NCI-H524 treated with DMSO at 0.1 percent for 48 hours (cell line): ENCODE measurements around the gene TRIO.

Experiments
- DNase-seq: peaks from one replicate; lab custom pipeline; 2025; lab: John Stamatoyannopoulos, UW

TRIO gene

DNA sequence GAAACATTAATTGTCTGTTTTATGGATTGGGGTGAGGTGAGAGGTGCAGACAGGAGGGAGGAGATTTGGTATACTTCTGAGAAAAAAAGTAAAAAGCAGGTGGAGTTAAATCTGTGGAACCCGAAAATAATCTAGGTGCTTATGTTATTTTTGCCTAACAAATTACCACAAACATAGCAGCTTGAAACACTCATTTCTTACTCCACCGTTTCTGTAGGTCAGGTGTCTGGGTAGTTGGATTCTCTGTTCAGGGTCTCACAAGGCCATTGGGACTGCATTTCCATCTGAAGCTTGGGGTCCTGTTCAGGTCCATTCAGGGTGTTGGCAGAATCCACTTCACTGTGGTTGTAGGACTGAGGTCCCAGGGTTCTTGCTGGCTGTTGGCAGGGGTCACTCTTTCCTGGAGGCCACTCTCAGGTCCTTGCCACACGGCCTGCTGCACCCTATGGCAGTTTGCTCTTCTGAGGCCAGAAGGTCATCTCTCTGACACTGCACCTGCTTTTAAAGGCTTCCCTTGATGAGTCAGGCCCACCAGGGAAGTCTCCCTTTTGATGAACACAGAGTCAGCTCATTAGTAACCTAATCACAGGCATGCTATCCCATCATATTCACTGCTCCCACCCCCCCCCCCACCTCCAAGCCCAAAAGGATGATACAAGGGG, 82.2 kb downstream of the TRIO start:
- no peak for DNase-seq

DNA sequence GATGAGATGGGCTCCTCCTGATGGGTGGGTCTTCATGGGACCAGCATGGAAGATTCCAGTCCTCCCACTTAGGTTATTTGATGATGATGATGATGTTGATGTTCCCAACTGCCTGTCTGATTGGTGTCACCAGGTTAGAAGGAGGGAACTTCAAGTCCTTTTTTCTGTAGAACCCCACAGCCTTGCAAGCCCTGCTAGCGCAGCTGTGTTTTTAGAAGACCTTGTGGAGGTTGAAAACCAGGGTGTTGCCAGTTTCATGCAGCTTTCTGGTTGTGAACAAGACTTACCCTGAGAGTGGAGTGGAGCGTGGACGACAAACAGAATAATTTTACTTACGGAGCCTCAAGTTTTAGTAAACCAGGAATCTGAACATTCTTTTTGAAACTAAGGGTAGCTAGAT, 83.0 kb downstream of the TRIO start:
- no peak for DNase-seq

DNA sequence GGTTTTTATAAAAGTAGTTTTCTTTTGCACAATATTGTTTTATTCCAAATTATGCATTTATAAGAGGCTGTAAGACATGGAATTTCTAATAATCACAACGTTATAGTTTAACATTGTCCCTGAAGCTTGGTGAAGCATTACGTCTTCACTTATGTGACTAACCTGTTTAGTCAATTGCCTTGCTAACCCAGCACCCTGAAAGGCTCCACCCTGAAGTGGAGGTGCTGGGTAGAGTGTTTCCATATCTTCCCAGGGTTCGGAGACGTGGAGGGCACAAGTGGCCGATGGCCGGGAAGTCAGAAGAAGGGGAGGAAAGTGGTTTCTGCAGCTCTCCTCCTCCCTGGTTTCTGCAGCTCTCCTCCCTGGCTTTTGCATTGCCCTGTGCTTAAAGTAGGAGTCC, 83.4 kb downstream of the TRIO start:
- DNase-seq, result no peak

DNA sequence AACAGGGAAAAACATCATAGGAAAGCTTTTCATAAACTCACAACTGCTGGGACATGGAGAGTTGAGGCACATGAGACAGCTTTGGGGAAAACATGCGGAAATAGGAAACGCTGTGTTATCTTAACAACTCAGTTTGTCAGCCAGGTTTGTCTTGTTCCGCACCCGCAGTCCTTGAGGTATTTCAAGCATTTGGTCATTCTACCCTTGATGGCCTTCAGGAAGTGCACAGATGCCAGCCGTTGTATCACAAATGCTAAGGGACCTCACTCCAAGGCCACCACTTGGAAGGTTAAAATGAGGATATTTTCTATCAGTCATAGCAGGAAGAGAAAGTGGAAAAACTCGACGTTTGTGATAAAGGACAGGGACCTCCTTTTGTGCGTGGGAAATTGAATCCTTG, 83.8 kb downstream of the TRIO start:
- DNase-seq, result no peak

DNA sequence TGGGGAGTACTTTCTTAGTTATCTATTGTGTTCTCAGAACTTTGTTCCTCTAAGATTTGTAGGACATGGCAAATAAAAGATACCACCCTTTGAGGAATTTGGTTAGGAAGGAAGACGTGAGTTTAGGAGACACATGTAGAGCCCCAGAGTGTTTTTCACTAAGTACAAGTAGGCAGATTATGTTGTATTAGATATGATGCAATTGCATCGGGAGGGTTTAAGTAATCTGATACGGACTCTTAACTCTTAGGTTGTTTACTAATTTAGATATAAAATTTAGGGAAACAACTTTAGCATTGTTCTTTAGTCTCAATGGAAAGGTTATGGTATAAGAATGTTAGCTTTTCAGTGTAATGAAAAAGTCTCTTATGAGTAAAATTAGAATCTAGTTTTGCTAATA, 84.4 kb downstream of the TRIO start:
- no peak for DNase-seq

DNA sequence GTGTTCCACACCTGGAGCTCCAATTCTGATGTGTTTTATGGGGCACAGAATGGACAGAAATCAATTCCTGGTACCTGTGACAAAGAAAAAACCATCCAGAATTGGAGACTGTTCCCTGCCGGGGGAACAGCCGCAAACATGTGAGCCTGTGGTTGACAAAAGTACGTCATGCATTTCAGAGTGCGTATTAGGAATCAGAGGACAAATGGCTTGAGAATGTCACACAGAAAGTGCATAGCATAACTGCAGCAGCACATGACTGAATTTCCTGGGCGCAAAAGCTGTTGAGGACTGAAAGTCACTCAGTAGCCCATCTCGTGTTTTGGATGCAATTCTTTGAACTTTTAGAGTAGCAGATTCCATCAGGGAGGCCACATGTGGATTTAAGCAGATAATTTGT, 85.1 kb downstream of the TRIO start:
- no peak for DNase-seq

DNA sequence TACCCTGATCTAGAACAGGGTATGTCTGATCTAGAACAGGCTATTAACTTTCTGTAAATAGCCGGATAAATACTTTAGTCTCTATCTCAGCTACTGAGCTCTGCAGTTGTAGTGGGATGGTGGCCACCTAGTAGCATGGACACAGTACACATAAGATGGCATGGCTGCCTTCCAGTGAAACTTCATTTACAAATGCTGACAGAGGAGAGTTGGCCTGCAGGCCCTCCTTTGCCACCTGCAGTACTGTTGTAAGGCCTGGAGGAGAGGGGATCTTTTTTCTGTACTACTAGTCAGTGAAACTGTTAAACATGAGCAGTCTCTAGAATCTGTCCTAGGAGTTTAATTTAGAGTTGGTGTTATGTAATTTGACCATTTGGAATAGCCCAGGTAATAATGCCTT, 86.0 kb downstream of the TRIO start:
- DNase-seq, result no peak

DNA sequence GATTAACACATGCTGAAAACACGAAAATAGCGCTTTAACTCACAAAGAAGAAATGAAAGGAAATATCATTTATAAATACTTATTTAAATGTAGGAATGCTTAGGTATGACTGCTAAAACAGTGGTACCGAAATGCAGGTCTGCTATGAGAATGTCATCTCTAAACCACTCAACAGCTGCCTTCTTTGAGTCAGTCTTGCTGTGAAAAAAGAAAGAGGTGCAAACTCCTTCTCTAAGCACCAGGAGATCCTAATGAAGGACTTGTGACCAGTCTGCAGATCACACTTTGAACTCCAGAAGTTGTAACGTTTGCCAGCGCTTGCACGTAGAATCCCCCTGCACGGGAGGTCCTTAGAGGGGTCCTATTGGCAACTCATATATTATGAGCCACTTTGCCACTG, 86.6 kb downstream of the TRIO start:
- no peak for DNase-seq

DNA sequence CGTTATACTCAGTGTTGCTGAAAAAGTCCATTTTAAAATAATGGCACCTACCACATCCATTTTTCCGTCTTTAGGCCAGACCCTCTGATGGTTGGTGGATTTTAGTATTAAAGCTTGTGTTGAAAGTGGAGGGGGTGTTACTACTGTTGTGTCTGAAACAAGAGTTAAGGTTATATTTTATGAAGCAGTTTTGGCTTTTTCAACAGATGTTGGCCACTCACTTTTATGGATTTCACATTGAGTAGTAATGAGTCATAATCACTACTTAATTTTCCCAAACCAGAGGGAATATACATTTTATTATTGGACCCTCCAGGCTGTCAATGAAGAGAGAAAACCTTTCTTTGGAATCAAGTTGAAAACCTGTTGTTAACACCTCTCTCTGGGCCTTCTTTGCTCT, 88.0 kb downstream of the TRIO start:
- DNase-seq, result no peak

DNA sequence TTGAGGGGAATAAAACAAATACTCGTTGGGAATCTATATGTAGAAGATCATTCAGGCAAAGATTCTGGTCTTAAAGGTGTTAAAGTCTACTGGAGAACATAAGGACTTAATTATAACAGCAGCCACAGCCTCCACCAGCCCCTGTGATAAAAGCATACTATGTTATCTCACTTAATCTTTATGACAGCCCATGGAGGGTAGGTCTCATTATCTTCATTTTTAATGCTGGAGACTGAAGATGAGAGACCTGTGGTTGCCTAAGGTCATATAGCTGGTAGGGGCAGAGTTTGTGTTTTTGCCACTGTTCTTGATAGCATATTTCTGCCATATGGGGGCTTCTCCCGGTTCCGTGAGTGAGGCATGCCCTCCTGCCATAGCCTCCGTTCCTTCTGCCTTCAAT, 88.7 kb downstream of the TRIO start:
- no peak for DNase-seq

DNA sequence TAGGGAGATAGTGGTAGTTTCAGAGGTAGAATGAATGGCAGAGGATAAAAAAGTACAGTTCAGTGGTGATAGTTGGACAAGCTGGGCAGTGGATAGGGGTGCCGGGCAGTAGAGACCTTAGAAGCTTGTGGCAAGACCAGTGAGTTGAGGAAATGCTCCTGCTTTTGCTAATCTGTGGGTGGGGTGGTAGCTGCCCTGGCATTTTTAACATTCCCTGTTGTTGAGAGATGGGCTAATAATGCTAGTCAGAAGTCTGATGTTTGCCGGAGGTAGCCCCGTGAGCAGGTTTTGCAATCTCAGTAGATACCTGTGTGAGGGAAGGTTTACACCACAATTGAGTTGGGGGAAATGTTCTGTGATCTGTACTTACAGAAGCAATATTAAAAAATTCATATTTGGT, 91.1 kb downstream of the TRIO start:
- no peak for DNase-seq

DNA sequence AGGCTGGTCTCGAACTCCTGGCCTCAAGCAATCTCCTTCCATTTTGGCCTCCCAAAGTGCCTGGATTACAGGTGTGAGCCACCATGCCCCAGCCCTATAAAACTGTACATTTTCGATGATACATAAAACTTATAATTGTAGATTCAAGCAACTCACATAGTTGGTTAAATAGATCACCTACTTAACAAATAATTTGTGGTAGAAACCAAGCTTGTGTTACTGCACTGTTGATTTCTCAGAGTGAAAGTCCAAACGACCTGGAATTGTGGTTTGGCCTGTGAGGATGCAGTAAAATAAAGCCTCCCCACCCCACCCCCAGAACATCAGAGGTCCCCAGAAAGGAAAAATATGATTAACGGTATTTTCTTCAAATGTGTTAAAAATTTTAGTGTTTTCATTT, 92.7 kb downstream of the TRIO start:
- no peak for DNase-seq

DNA sequence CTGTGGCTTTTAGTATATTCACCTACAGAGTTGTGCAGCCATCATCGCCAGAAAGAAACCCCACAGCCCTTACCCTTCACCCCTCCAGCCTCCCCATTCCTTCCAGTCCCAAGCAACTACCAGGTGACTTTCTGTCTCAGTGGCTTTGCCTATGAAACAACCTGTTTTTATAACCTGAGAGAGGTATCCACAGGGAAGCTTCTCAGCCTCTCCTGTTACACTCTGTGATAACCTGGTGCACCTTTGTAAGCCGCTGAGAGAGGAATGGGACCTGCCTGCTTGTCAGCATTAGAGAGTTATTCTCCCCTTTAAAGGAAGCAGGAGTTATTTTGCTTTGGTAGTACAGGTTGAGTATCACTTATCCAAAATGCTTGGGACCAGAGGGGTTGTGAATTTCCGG, 93.6 kb downstream of the TRIO start:
- no peak for DNase-seq

DNA sequence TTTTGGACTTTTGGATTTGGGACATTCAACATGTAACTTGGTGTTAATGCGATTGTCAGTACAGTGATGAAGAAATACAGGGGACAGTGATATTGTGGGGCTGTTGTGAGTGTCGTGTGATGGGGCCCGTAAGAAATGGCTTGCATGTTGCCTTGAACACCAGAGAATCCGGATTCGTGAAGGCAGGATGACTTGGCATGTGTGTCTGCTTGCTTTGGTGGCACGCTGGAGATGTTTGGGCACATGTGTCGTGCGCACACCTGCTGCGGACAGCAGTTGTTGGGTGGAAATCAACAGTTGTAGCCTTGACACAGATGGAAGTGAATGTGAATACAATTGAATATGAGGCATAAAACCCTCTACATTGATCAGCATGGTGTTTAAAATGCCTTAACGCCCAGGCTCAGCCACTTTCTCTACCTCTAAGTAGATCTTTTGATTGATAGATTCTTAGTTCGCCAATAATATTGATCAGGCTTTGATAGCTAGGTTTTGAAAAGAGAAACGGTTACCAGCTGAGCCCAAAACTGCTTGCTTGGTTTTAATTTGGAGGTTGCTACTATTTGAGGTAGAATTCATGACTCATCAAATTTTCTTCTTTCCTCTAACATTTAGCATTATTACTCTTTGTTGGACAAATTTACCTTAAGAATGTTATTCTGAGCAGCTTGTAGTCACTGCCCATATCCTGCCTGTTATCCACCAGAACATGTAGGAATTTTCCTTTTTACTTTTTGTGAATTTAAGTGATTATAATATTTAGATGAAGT, 94.4 kb downstream of the TRIO start:
- DNase-seq, result no peak

DNA sequence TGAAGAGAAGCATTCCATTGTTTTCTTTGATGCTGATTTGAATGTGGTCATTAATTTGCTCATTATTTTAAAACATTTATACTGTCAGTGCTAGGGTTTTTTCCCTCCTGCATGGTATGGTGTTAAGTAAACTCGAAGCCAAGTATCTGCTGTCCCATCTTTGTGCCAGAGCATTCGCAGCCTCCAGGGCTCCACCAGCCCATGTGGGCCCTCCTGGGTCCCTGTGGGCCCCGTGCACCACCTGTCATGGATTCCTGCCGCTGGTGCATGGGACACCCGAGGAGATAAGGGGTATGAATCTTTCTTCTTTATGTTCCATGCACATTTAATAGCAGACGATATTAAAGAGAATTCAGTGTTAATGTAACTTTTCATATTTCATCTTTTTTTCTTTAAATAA, 95.1 kb downstream of the TRIO start:
- DNase-seq, result no peak

DNA sequence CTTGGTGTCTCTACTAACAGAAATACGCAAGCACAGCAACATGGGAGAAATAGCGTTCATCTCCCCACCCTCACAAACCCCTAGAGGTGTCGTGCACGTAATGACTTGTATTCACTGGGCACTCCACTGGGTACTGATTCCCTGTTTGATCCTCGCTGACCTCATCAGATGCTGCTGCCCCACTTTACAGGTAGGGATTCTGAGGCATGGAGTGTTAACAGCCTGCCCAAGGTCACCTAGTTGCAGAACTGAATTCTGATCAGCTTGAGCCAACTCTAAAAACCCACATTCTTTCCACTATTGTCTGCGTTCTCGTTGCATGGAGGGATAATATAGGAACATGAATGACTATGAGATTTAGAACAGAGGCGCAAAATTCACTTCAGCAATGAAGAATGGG, 96.3 kb downstream of the TRIO start:
- DNase-seq, result no peak

DNA sequence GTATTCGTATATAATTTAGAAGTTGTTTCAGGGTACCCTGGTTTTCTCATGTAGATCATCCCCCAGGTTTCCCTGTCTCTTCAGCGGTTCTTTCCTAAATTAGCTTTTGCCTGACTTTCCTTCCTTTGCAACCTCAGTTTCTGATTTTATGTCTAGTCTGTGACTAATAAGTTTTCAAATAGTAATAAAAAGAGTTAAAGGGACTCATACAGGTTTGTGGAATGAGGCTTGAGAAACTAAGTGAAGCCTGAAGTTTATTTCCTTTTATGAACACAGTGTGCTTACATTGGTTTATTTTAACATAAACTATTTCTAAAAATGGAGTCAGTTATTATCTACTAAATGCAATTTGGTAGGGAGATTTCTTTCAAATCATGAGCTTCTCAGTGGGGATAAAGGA, 96.8 kb downstream of the TRIO start:
- no peak for DNase-seq

DNA sequence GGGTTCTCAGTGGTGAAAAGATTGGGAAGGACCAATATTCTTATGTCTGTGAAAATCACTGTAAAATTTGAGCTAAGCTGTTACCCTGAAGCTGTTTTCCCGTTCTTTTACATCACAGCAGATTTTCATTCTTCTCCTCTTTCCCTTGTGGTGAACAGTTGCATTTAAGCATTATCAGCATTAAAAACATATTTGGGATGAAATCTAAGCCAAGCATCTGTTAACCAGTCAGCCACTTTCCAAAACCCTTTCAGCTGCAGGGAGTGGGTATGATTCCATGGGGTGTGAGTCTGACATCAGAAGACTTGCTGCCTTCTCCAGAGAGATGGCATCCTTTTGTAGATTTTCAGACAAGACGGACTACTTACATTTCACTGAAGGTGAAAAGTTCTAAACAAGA, 97.2 kb downstream of the TRIO start:
- peak; percentile 83 for DNase-seq

DNA sequence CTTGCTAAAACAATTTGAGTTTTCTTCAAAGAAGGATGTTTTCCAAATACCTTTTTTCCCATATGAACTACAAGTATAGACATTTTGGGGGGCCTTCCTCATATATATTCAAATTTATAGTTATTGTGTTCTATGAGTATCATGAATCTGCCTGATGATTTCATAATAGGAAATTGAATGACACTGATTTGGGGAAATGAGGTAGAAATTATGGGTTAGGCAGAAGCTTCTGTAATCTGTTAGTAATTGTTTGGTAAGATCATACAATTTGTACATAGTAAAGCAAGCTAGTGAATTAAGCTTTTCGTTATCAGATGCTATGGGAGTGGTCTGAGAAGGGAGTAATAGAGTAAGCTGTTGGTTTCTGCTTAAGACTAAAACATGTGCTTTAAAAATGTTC, 98.0 kb downstream of the TRIO start:
- no peak for DNase-seq

DNA sequence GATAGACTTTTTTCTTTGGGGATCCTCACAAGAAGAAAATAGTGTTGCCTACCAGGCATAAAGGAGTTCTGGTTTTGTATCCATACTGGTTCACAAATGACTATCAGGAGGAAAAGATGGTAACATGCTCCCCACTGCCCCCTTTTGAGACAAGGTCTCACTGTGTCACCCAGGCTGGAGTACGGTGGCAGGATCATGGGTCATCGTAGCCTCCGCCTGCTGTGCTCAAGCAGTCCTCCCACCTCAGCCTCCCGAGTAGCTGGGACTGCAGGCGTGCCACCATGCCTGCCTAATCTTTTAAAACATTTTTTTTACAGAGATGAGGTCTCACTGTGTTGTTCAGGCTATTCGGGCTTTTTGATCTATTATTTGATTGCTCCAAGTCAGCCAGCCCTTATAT, 99.3 kb downstream of the TRIO start:
- no peak for DNase-seq

DNA sequence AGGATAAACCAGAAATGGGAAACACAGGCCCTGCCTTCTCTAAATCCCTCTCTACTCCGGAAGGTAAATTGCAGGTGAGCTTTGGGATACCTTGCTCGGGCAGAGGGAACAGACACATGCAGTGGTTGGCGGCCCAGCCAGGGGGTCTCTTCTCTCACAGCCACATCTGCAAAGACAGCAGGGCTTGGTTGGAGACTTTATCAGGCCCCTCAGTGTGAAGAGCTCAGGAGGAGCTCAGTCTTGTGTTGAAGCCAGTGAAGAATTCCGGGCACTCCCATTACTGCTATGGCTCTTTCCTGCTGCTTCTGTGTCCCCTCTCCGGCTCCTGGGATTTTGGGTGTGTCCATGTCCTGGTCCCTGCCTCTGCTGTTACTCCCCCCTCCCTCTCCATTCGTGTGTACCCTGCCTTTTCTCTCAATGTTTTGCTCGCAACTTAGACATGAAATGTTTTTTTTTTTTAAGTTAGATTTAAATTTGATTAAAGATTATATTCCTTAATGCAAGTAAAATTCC, 99.8 kb downstream of the TRIO start:
- no peak for DNase-seq

DNA sequence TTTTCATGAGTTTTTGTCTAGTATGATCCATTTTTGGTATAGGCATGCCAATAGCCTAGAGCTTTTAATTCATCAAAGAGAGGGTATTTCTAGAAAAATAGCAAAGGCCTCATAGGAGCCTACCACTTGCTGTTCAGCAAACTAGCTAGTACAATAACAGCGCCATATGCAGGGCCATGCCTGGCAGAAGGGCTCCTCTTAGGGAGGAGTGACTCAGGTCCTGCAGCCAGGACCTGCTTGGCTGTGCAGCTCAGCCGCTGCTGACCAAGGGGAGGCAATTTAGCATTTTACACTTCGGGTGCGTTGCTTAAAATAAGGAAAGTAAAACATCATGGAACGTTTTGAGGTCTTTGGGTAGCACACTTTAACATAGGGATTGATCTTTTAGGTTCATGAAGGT, 100.6 kb downstream of the TRIO start:
- peak; percentile 33 for DNase-seq

DNA sequence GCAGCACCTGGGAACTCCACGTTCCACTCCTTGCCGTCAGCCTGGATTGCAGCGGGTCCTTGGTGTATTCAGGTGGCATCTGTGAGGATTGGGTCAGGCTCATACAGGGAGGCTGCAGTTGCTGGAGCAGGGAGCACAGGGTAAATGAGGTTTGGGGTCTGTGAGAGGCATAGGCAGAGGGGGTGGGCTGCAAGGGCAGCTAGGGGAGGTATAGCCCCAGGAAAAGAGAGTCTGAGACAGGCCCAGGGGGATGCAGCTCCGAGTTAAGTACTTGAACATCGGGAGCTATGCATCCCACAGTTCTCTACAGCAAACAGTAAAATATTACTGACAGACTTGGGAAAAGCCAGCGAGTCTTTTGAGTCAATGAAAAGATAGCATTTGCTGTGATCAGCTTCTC, 101.6 kb downstream of the TRIO start:
- no peak for DNase-seq
